ENCODE data around the gene FBN1. TPM values are rescaled to one million over a fixed set of nuclear protein-coding genes. Genes with fewer than 3 reads are reported as not detected.

Gene FBN1
- total and polyA plus RNA-seq, 8 donors: 4.7 to 384 (median 42.6) TPM

- 92 to 96% (median 93%) methylated on average over 2 of the region's 2 CpGs for WGBS, 5 donors
- no peak for TF ChIP-seq POLR2A (IDR thresholded peaks at IDR 0.05)
- no peak for TF ChIP-seq POLR2AphosphoS5 (IDR thresholded peaks at IDR 0.05)
- Histone ChIP-seq H3K9me3 (no peaks in the 10 kb centered on the region), H3K27me3 (peaks cover 0 to 7% (median 7%) of the 10 kb centered on the region in 3 donors), H3K4me3 (no peak overlapping the region), H3K4me1 (peaks cover 0 to 9% (median 6%) of the 10 kb centered on the region in 4 donors), H3K36me3 (no peaks in the 10 kb centered on the region), H3K27ac (no peak overlapping the region)
- DNase-seq: no peak
- intact Hi-C loops (cut with DNase I; ENCODE audit: low total_unique reads): no loop called here
Observed at GRCh38 chr15:48650931-48651330, 5.4 kb upstream of the FBN1 start.

GRCh38 chr15:48647962-48648361 is 2.5 kb upstream of the FBN1 start:
- Histone ChIP-seq H3K36me3 (no peaks in the 10 kb centered on the region), H3K27me3 (peaks cover 0 to 31% (median 25%) of the 10 kb centered on the region in 3 donors), H3K4me1 (peaks cover 6 to 38% (median 29%) of the 10 kb centered on the region in 4 donors), H3K4me3 (no peak overlapping the region), H3K9me3 (no peaks in the 10 kb centered on the region), H3K27ac (no peak overlapping the region)
- peak in 1 of 2 donors; percentile 43 for DNase-seq
- TF ChIP-seq CTCF (IDR thresholded peaks at IDR 0.05): peak in 1 of 7 experiments; percentile 12
- TF ChIP-seq POLR2A (IDR thresholded peaks at IDR 0.05): no peak
- intact Hi-C loops (cut with DNase I; ENCODE audit: low total_unique reads): no loop called here

- no peak for DNase-seq
- no peaks in the 10 kb centered on the region for H3K36me3 ChIP-seq
- no peak for TF ChIP-seq POLR2A (IDR thresholded peaks at IDR 0.05)
- TF ChIP-seq CTCF (IDR thresholded peaks at IDR 0.05): no peak
- TF ChIP-seq POLR2AphosphoS5 (IDR thresholded peaks at IDR 0.05): no peak
- no peak for TF ChIP-seq EP300 (IDR thresholded peaks at IDR 0.05)
- intact Hi-C loops (cut with DNase I; ENCODE audit: low total_unique reads): no loop called here
- peaks cover 0 to 31% (median 25%) of the 10 kb centered on the region in 3 donors for H3K27me3 ChIP-seq
- 37 to 53% (median 44%) methylated on average over 7 to 11 of the region's 11 CpGs for WGBS, 5 donors
- H3K27ac ChIP-seq: peak overlapping the region; percentile 44 to 88 (median 84)
- peak overlapping the region; percentile 62 to 82 (median 70) for H3K4me3 ChIP-seq
- H3K9me3 ChIP-seq: no peaks in the 10 kb centered on the region
- peaks cover 6 to 55% (median 37%) of the 10 kb centered on the region in 4 donors for H3K4me1 ChIP-seq
Observed at GRCh38 chr15:48646331-48646730, 822 bp upstream of the FBN1 start.

GRCh38 chr15:48644827-48645557 is 517 bp downstream of the FBN1 start:
- Histone ChIP-seq H3K36me3 (no peaks in the 10 kb centered on the region), H3K27me3 (peaks cover 0 to 31% (median 25%) of the 10 kb centered on the region in 3 donors), H3K4me3 (peak overlapping the region; percentile 62 to 82 (median 70)), H3K9me3 (no peaks in the 10 kb centered on the region), H3K27ac (peak overlapping the region; percentile 61 to 88 (median 84)), H3K4me1 (peaks cover 6 to 59% (median 42%) of the 10 kb centered on the region in 4 donors)
- intact Hi-C loops (cut with DNase I; ENCODE audit: low total_unique reads): no loop called here
- WGBS, 5 donors: 0 to 2% (median 1%) methylated on average over 36 to 79 of the region's 79 CpGs
- TF ChIP-seq EP300 (IDR thresholded peaks at IDR 0.05) (no peak), POLR2A (IDR thresholded peaks at IDR 0.05) (no peak), CTCF (IDR thresholded peaks at IDR 0.05) (no peak)
- peak in 1 of 2 donors; percentile 81 for DNase-seq

- no peak for DNase-seq
- no peak for TF ChIP-seq CTCF (IDR thresholded peaks at IDR 0.05)
- TF ChIP-seq POLR2A (IDR thresholded peaks at IDR 0.05): no peak
- TF ChIP-seq EP300 (IDR thresholded peaks at IDR 0.05): no peak
- TF ChIP-seq POLR2AphosphoS5 (IDR thresholded peaks at IDR 0.05): no peak
- H3K4me1 ChIP-seq: peaks cover 6 to 59% (median 42%) of the 10 kb centered on the region in 4 donors
- intact Hi-C loops (cut with DNase I; ENCODE audit: low total_unique reads): no loop called here
- WGBS, 5 donors: 1 to 3% (median 2%) methylated on average over 13 to 26 of the region's 26 CpGs
- no peaks in the 10 kb centered on the region for H3K36me3 ChIP-seq
- peaks cover 0 to 31% (median 25%) of the 10 kb centered on the region in 3 donors for H3K27me3 ChIP-seq
- H3K27ac ChIP-seq: peak overlapping the region; percentile 61 to 88 (median 84)
- H3K9me3 ChIP-seq: no peaks in the 10 kb centered on the region
- peak overlapping the region; percentile 62 to 82 (median 70) for H3K4me3 ChIP-seq
Observed at GRCh38 chr15:48644467-48644826, 1.1 kb downstream of the FBN1 start.
